ENCODE data around the gene MARCHF10.

Gene MARCHF10

GRCh38 chr17:62690168-62690897 is 117.8 kb downstream of the MARCHF10 start:
- DNase-seq (ENCODE audit: low spot score): no peak
- in situ Hi-C loops (cut with MboI; ENCODE audit: low sequenced_read_pairs, unreplicated experiment): loop anchor here (25.0 kb wide), 1 partner anchor 722 kb away; no protein-coding TSS in a partner anchor
- no peak for TF ChIP-seq CTCF (IDR thresholded peaks at IDR 0.05; ENCODE audit: borderline replicate concordance, control extremely low read depth, extremely low read depth, insufficient read depth, missing control alignments)

DNA sequence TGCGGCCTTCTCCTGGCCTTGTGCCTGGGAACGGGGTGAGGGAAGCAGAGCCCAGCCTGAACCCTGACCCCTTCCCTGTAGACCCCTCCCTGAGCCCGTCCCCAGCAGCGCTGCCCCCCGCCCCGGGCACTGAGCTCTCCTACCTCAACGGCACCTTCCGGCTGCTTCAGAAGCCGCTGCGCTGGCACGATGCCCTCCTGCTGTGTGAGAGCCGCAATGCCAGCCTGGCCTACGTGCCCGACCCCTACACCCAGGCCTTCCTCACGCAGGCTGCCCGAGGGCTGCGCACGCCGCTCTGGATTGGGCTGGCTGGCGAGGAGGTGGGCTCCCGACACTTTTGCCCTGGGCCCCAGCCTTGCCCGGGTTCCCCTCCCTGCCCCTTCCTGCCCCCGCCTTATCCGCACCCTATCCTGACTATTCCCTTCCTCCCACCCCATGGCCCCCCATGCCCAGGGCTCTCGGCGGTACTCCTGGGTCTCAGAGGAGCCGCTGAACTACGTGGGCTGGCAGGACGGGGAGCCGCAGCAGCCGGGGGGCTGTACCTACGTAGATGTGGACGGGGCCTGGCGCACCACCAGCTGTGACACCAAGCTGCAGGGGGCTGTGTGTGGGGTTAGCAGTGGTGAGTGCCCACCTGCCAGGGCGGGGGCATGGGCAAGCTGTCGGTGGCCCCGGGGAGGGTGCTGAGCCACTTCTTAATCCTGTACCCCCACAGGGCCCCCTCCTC is 118.5 kb downstream of the MARCHF10 start:
- in situ Hi-C loops (cut with MboI; ENCODE audit: low sequenced_read_pairs, unreplicated experiment): loop anchor here (25.0 kb wide), 1 partner anchor 723 kb away; no protein-coding TSS in a partner anchor
- no peak for TF ChIP-seq CTCF (IDR thresholded peaks at IDR 0.05; ENCODE audit: borderline replicate concordance, control extremely low read depth, extremely low read depth, insufficient read depth, missing control alignments)
- no peak for DNase-seq (ENCODE audit: low spot score)

DNA sequence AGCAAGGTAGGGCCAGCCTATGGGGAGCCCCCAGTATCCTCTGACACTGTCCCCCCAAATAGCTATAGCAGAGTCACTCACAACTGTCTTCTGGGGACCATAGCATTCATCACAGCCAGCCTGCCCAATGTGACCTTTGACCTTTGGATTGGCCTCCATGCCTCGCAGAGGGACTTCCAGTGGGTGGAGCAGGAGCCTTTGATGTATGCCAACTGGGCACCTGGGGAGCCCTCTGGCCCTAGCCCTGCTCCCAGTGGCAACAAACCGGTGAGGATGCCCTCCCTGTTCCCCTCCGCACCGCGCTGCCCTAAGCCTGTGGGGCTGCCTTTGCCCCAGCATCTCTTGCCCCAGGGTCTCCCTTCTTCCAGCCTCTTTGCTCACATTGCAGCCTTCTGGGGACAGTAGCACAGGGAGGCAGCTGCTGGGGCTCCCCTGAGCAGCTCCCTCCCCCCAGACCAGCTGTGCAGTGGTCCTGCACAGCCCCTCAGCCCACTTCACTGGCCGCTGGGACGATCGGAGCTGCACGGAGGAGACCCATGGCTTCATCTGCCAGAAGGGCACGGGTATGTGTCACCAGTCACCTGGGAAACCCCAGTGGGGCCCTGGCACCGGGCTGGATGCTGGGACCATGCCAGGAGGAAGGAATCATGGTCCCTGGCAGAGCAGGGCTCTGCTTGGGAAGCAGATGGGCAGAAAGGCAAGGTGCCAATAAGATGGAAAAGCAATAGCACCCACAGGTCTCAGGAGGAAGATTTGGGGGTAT is 119.5 kb downstream of the MARCHF10 start:
- in situ Hi-C loops (cut with MboI; ENCODE audit: low sequenced_read_pairs, unreplicated experiment): loop anchor here (25.0 kb wide), 1 partner anchor 724 kb away; no protein-coding TSS in a partner anchor
- TF ChIP-seq CTCF (IDR thresholded peaks at IDR 0.05; ENCODE audit: borderline replicate concordance, control extremely low read depth, extremely low read depth, insufficient read depth, missing control alignments): no peak
- DNase-seq (ENCODE audit: low spot score): no peak

DNA sequence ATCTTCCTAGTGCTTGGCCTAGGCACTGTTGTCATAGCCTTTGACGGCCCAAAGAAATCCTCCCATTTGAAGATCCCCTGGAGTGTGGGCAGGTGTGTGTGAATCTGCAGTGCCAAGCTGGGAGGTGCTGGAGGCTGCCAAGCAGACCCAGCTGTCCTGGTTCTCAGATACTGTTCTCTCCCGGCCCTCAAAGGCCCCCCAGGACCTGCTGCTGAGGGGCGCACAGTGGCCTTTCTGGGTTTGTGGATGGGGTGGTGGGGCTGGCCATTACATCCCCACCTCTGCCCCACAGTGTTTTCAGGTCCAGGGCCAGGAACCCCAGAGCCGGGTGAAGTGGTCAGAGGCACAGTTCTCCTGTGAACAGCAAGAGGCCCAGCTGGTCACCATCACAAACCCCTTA is 120.1 kb downstream of the MARCHF10 start:
- in situ Hi-C loops (cut with MboI; ENCODE audit: low sequenced_read_pairs, unreplicated experiment): loop anchor here (25.0 kb wide), 1 partner anchor 724 kb away; no protein-coding TSS in a partner anchor
- no peak for TF ChIP-seq CTCF (IDR thresholded peaks at IDR 0.05; ENCODE audit: borderline replicate concordance, control extremely low read depth, extremely low read depth, insufficient read depth, missing control alignments)
- DNase-seq (ENCODE audit: low spot score): no peak

DNA sequence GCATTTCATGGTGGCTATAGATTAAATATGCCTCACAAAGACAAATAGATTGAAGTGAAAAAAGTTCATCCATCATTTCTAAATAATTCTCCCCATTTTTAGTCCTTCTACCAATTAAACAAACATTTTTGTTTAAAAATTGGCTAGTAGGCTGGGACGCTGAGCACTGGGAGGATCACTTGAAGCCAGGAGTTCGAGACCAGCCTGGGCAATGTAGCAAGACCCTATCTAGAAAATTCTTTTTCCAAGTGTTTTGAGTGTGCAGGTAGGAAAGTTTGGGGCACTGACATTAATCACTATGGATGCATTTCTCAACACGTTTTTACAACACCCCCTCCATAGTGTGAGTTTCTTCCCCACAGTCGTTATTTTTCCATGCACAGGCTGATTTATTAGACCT is 123.9 kb downstream of the MARCHF10 start:
- no peak for DNase-seq (ENCODE audit: low spot score)
- in situ Hi-C loops (cut with MboI; ENCODE audit: low sequenced_read_pairs, unreplicated experiment): loop anchor here (25.0 kb wide), 1 partner anchor 728 kb away; no protein-coding TSS in a partner anchor
- TF ChIP-seq CTCF (IDR thresholded peaks at IDR 0.05; ENCODE audit: borderline replicate concordance, control extremely low read depth, extremely low read depth, insufficient read depth, missing control alignments): no peak

DNA sequence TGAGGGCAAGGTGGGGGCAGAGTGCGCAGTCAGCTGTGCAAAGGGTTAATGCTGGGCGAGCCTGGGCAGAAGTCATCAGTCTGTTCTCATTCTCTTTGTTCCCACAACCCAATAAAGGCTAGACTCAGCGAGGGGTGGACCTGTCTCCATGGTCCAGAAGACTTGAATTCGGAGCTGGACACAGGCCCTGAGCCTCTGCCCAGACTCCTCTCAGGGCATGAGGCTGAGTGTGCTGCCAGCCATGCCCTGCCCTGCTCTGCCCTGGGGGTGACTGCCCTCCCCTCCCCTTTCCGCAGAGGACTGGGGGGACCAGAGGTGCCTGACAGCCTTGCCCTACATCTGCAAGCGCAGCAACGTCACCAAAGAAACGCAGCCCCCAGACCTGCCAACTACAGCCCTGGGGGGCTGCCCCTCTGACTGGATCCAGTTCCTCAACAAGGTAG is 126.2 kb downstream of the MARCHF10 start:
- no peak for TF ChIP-seq CTCF (IDR thresholded peaks at IDR 0.05; ENCODE audit: borderline replicate concordance, control extremely low read depth, extremely low read depth, insufficient read depth, missing control alignments)
- DNase-seq (ENCODE audit: low spot score): no peak
- in situ Hi-C loops (cut with MboI; ENCODE audit: low sequenced_read_pairs, unreplicated experiment): loop anchor here (25.0 kb wide), 1 partner anchor 730 kb away; no protein-coding TSS in a partner anchor

Data from GM13976 (cell line).